HEK293 (cell line): ENCODE data around the gene PIGB.

Source experiments
- CTCF ChIA-PET: fragments of 350-600 bp; formaldehyde crosslinking; extraction: SDS; loops from one replicate; lab custom pipeline; 2021; ENCODE audit warnings: antibody characterized with exemption; lab: Yijun Ruan, JAX
- POLR2A ChIA-PET: fragments of 300-600 bp; formaldehyde crosslinking; extraction: SDS; loops from one replicate; lab custom pipeline; 2020; ENCODE audit warnings: antibody characterized with exemption, inconsistent platforms; lab: Yijun Ruan, JAX
- H3K27ac ChIP-seq: fragments of 200-500 bp; sonication (Bioruptor generic); 2 replicates; pipeline ENCODE4 v1.5.1; 2014; ENCODE audit warnings: low read depth, low read length, control low read depth, inconsistent platforms; ENCODE audit errors: extremely low read depth
- H3K36me3 ChIP-seq, 2 experiments: fragments of 200-500 bp in 1 of 2; sonication (Bioruptor generic) in 1 of 2; 1 replicate in 1 of 2; 2 replicates in 1 of 2; pipeline ENCODE4 v1.5.1; 2014 to 2017; ENCODE audit warnings: inconsistent platforms in 2 of 2, low read length in 2 of 2; ENCODE audit not compliant: control insufficient read depth in 2 of 2, insufficient read depth in 1 of 2
- H3K4me1 ChIP-seq: fragments of 200-500 bp; sonication (Bioruptor generic); 2 replicates; pipeline ENCODE4 v1.5.1; 2014; ENCODE audit warnings: mild to moderate bottlenecking, low read length, inconsistent platforms; ENCODE audit not compliant: control insufficient read depth, insufficient read depth
- H3K4me3 ChIP-seq: 2 replicates; pipeline ENCODE4 v1.5.1; 2011; ENCODE audit warnings: low read depth, mild to moderate bottlenecking, control low read depth, low read length, moderate library complexity
- H3K9me3 ChIP-seq: fragments of 200-500 bp; sonication (Bioruptor generic); 2 replicates; pipeline ENCODE4 v1.5.1; 2014; ENCODE audit warnings: low read depth, low read length, inconsistent platforms; ENCODE audit not compliant: control insufficient read depth, insufficient read depth
- AEBP2 ChIP-seq: fragments of 450-650 bp; formaldehyde crosslinking; IDR thresholded peaks from 2 replicates; pipeline ENCODE4 v1.5.1; 2016; ENCODE audit warnings: missing biosample characterization, missing genetic modification characterization, borderline replicate concordance
- FEZF1 ChIP-seq: fragments of 450-650 bp; formaldehyde crosslinking; IDR thresholded peaks from 2 replicates; pipeline ENCODE4 v1.5.1; 2016; ENCODE audit warnings: missing biosample characterization, missing genetic modification characterization
- GFI1B ChIP-seq: fragments of 450-650 bp; formaldehyde crosslinking; IDR thresholded peaks from 2 replicates; pipeline ENCODE4 v1.5.1; 2016; ENCODE audit warnings: missing biosample characterization, missing genetic modification characterization
- PRDM1 ChIP-seq: fragments of 450-650 bp; formaldehyde crosslinking; IDR thresholded peaks from 2 replicates; pipeline ENCODE4; 2016; ENCODE audit warnings: missing biosample characterization, missing genetic modification characterization
- REST ChIP-seq: fragments of 450-650 bp; formaldehyde crosslinking; IDR thresholded peaks from 2 replicates; pipeline ENCODE4 v1.5.1; 2016; ENCODE audit warnings: missing biosample characterization, missing genetic modification characterization
- SP2 ChIP-seq: fragments of 450-650 bp; formaldehyde crosslinking; IDR thresholded peaks from 2 replicates; pipeline ENCODE4 v1.5.1; 2016; ENCODE audit warnings: missing biosample characterization, missing genetic modification characterization
- TCF7L2 ChIP-seq: IDR thresholded peaks from 2 replicates; pipeline ENCODE4 v1.6.1; 2011; ENCODE audit warnings: low read depth, mild to moderate bottlenecking, inconsistent platforms, low read length, moderate library complexity, borderline replicate concordance
- ZBTB49 ChIP-seq: fragments of 450-650 bp; formaldehyde crosslinking; IDR thresholded peaks from 2 replicates; pipeline ENCODE4 v1.5.1; 2016; ENCODE audit warnings: missing biosample characterization, missing genetic modification characterization, low read depth
- ZBTB6 ChIP-seq: fragments of 450-650 bp; formaldehyde crosslinking; IDR thresholded peaks from 2 replicates; pipeline ENCODE4 v1.5.1; 2017; ENCODE audit warnings: missing biosample characterization, missing genetic modification characterization
- ZNF169 ChIP-seq: fragments of 450-650 bp; formaldehyde crosslinking; IDR thresholded peaks from 2 replicates; pipeline ENCODE4 v1.5.1; 2016; ENCODE audit warnings: missing biosample characterization, missing genetic modification characterization
- ZNF292 ChIP-seq: fragments of 450-650 bp; formaldehyde crosslinking; IDR thresholded peaks from 2 replicates; pipeline ENCODE4 v1.5.1; 2016; ENCODE audit warnings: low read depth, missing biosample characterization, missing genetic modification characterization, borderline replicate concordance
- ZNF404 ChIP-seq: fragments of 450-650 bp; formaldehyde crosslinking; IDR thresholded peaks from 2 replicates; pipeline ENCODE4 v1.5.1; 2017; ENCODE audit warnings: missing biosample characterization, missing genetic modification characterization
- ZNF488 ChIP-seq: fragments of 450-650 bp; formaldehyde crosslinking; IDR thresholded peaks from 2 replicates; pipeline ENCODE4 v1.5.1; 2016; ENCODE audit warnings: missing biosample characterization, missing genetic modification characterization
- ZNF561 ChIP-seq: fragments of 450-650 bp; IDR thresholded peaks from 2 replicates; pipeline ENCODE4 v1.5.1; 2018; ENCODE audit warnings: missing biosample characterization, missing genetic modification characterization, borderline replicate concordance
- ZNF660 ChIP-seq: fragments of 450-650 bp; IDR thresholded peaks from 2 replicates; pipeline ENCODE4 v1.5.1; 2018; ENCODE audit warnings: missing biosample characterization, mild to moderate bottlenecking, missing genetic modification characterization
- ZSCAN16 ChIP-seq: fragments of 450-650 bp; formaldehyde crosslinking; IDR thresholded peaks from 2 replicates; pipeline ENCODE4 v1.5.1; 2016; ENCODE audit warnings: missing biosample characterization, missing genetic modification characterization
- ZSCAN30 ChIP-seq: fragments of 450-650 bp; IDR thresholded peaks from 2 replicates; pipeline ENCODE4 v1.5.1; 2018; ENCODE audit warnings: missing biosample characterization, mild to moderate bottlenecking, missing genetic modification characterization, moderate library complexity
- ZSCAN5A ChIP-seq: fragments of 450-650 bp; formaldehyde crosslinking; IDR thresholded peaks from 2 replicates; pipeline ENCODE4 v1.5.1; 2016; ENCODE audit warnings: missing biosample characterization, missing genetic modification characterization

The PIGB gene

GRCh38 chr15:55270291-55270690 is 48.7 kb upstream of the PIGB start:
- H3K27ac ChIP-seq: no peak overlapping the region
- H3K9me3 ChIP-seq: no peaks in the 10 kb centered on the region
- H3K36me3 ChIP-seq: no peaks in the 10 kb centered on the region
- ChIA-PET CTCF (interaction anchor here (1.3 kb wide), 1 partner anchor 52 kb away, joined by 4 read pairs; no protein-coding TSS in a partner anchor), POLR2A (no interaction called here)
- TF ChIP-seq AEBP2 (tag by site-specific recombination) (no peak), ZNF292 (tag by site-specific recombination) (no peak), ZSCAN16 (no peak), ZBTB6 (tag by site-specific recombination) (no peak), ZBTB49 (tag by site-specific recombination) (no peak), ZNF169 (tag by site-specific recombination) (no peak), GFI1B (tag by site-specific recombination) (no peak), ZNF660 (tag by site-specific recombination) (no peak), TCF7L2 (no peak), ZNF561 (tag by site-specific recombination) (no peak), FEZF1 (no peak), REST (tag by site-specific recombination) (no peak), ZSCAN5A (tag by site-specific recombination) (no peak), ZNF488 (tag by site-specific recombination) (no peak), PRDM1 (tag by site-specific recombination) (no peak), ZNF404 (tag by site-specific recombination) (no peak), SP2 (tag by site-specific recombination) (no peak), ZSCAN30 (no peak)
- peaks cover 8% of the 10 kb centered on the region for H3K4me1 ChIP-seq
- H3K4me3 ChIP-seq: no peak overlapping the region
